SK-N-MC (cell line): ENCODE results near the gene SLC39A9.

Experiments
- EZH2 ChIP-seq: fragments of 200-600 bp; sonication (generic); IDR thresholded peaks from one replicate; pipeline ENCODE4 v1.6.1; 2017; ENCODE audit warnings: antibody characterized with exemption
- FOXP2 ChIP-seq: optimal IDR thresholded peaks from 2 replicates; pipeline ENCODE3; 2011; ENCODE audit warnings: mild to moderate bottlenecking, moderate library complexity; ENCODE audit not compliant: insufficient read depth; ENCODE audit errors: extremely low read length, control extremely low read depth
- POLR2AphosphoS5 ChIP-seq: IDR thresholded peaks from 2 replicates; pipeline ENCODE4 v1.6.1; 2012; ENCODE audit warnings: mild to moderate bottlenecking, low read depth, low read length, borderline replicate concordance

GRCh38 chr14:69480136-69480535, 81.6 kb downstream of the SLC39A9 start:
- TF ChIP-seq EZH2, result no peak
- TF ChIP-seq POLR2AphosphoS5, result no peak
- TF ChIP-seq FOXP2, result no peak
